Central memory CD4-positive, alpha-beta T cell (primary cell): ENCODE measurements around the gene RPL7L1.

Experiments
- DNase-seq: peaks from one replicate; pipeline ENCODE4 v3.0.0; 2022

RPL7L1 gene

GRCh38 chr6:42933205-42933604 lies 53.8 kb downstream of the RPL7L1 start:
- no peak for DNase-seq

DNA sequence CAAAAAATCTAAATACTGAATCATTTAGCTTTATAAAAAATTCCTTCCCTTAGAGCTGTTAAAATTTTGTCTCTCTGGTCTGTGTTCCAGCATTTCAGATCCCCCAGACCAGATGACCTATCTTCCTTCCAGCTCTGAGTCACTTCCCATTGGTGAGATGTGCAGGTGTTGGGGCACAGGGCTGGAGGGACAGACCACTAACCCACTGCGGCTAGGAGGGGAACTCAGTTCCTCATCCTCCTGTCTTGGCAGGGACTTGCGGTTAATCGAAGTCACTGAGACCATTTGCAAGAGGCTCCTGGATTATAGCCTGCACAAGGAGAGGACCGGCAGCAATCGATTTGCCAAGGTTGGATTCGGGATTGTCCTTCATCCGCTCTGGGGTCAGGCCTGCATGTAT lies 55.9 kb downstream of the RPL7L1 start:
- DNase-seq = no peak

DNA sequence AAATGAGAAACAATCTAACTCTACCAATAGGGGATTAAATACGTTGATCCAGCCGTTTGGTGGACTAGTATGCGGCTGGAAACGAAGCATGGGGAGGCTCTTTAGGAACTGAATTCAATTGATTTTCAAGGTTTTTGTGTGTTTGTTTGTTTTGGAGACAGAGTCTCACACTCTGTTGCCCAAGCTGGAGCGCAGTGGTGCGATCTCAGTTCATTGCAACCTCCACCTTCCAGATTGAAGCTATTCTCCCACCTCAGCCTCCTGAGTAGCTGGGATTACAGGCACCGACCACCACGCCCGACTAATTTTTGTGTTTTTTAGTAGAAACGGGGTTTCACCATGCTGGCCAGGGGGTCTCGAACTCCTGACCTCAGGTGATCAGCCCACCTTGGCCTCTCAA lies 57.0 kb downstream of the RPL7L1 start:
- no peak for DNase-seq

DNA sequence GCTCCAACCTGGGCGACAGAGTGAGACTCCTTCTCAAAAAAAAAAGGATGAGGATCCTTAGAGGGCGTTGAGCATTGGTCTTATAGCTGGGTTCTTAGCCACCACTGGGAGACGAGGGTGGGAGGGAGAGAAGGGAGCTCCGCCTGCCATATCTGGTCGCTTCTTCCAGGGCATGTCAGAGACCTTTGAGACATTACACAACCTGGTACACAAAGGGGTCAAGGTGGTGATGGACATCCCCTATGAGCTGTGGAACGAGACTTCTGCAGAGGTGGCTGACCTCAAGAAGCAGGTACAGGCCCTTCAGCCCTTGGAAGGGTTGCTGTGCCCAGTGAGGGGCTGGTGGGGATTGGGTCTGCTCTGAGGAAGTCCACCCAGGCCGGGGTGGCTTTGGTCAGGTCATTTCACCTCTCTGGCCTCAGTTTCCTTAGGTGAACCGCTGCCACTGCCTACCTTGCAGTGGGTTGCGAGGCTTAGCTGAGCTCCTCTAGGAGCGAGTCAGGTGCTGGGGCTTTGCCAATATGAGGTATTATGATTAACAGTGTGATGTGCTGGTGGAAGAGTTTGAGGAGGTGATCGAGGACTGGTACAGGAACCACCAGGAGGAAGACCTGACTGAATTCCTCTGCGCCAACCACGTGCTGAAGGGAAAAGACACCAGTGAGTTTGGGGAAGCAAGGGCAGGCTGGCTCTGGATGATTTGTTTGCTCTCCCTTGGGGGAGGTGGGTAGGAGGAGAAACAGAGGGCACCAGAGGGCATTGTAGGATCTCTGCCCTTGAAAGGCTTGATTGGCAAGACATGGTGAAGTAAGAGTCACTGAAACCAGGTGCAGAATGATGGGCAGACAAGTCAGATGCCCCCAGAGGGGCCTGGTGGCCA lies 58.4 kb downstream of the RPL7L1 start:
- DNase-seq = no peak

- DNase-seq = no peak
These were observed 59.0 kb downstream of the RPL7L1 start for GRCh38 chr6:42938428-42938796.

- DNase-seq = no peak
These were observed 59.8 kb downstream of the RPL7L1 start for GRCh38 chr6:42938987-42939809.
